Measurements from ENCODE around the gene CDH8. TPM values are rescaled to one million over a fixed set of nuclear protein-coding genes. Genes with fewer than 3 reads are reported as not detected.

The CDH8 gene
- total RNA-seq, 1 experiment from 2014 or later = 1.7 TPM

DNA sequence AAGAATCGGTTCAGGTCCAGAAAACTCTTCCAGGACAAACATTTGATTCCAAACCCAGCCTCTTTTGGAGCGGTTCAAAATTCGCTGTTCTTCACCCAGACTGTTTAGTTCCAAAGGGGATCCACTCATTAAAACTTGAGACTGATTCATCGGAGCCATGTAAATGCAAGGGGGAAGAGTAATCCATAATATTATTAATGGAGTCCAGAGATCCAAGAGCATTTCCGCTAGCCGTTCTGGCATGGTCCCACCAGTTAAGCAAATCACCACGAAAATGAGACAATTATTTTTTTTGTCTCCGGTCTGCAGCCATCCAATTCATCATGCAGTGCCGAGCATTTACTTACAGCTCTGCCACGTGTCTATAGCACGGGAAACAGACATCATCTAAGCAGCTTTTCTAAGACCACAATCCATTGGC, 15.1 kb downstream of the CDH8 start:
- Histone ChIP-seq H3K9me3 (no peaks in the 10 kb centered on the region), H3K4me3 (ENCODE audit: low read depth, low read length) (no peak overlapping the region), H3K36me3 (ENCODE audit: control insufficient read depth, insufficient read depth, low read length) (no peaks in the 10 kb centered on the region), H3K27me3 (replicated peaks; ENCODE audit: control insufficient read depth, insufficient read depth, low read length) (no peaks in the 10 kb centered on the region), H3K4me1 (no peaks in the 10 kb centered on the region)
- no TSS peak for BruUV-seq (replicated peaks)
- Mint-ChIP-seq H3K9me3 (ENCODE audit: unreplicated experiment) (no peaks in the 10 kb centered on the region), H3K4me3 (ENCODE audit: unreplicated experiment) (no peak overlapping the region), H3K27me3 (ENCODE audit: insufficient read depth, unreplicated experiment) (no peaks in the 10 kb centered on the region), H3K27ac (ENCODE audit: unreplicated experiment) (no peak overlapping the region), H3K36me3 (ENCODE audit: insufficient read depth, unreplicated experiment) (no peaks in the 10 kb centered on the region), H3K4me1 (ENCODE audit: low read depth, unreplicated experiment) (no peaks in the 10 kb centered on the region)
- ChIA-PET POLR2A (no interaction called here), CTCF (no interaction called here)
- DNase-seq = no peak
- TF ChIP-seq, protein P1, sequence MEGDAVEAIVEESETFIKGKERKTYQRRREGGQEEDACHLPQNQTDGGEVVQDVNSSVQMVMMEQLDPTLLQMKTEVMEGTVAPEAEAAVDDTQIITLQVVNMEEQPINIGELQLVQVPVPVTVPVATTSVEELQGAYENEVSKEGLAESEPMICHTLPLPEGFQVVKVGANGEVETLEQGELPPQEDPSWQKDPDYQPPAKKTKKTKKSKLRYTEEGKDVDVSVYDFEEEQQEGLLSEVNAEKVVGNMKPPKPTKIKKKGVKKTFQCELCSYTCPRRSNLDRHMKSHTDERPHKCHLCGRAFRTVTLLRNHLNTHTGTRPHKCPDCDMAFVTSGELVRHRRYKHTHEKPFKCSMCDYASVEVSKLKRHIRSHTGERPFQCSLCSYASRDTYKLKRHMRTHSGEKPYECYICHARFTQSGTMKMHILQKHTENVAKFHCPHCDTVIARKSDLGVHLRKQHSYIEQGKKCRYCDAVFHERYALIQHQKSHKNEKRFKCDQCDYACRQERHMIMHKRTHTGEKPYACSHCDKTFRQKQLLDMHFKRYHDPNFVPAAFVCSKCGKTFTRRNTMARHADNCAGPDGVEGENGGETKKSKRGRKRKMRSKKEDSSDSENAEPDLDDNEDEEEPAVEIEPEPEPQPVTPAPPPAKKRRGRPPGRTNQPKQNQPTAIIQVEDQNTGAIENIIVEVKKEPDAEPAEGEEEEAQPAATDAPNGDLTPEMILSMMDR (IDR thresholded peaks at IDR 0.05; ENCODE audit: insufficient read depth in 1 of 2, low read depth in 1 of 2, low read length in 1 of 2, severe bottlenecking in 1 of 2, unreplicated experiment in 1 of 2) = no peak
- intact Hi-C loops (cut with micrococcal nuclease; ENCODE audit: unreplicated experiment) = no loop called here

DNA sequence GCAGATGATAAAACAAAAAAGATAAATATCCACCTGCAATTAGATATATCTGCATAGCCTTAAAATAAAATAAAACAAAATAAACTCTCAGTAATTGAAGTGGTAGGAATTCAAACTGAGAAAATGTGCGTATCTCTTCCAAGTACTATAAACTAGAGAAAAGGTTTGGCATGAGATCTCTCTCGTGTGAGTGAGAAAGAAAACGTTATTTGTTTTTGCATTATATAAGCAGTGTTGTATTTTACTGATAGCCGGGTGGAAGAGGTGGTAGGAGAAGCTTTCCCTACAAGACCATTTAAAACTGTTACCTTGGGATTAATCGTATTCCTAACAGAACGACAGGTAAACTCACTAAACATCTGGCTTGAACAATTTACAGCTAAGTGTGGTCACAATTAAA, 15.6 kb downstream of the CDH8 start:
- no peak for DNase-seq
- Histone ChIP-seq H3K36me3 (ENCODE audit: control insufficient read depth, insufficient read depth, low read length) (no peaks in the 10 kb centered on the region), H3K4me3 (ENCODE audit: low read depth, low read length) (no peak overlapping the region), H3K27me3 (replicated peaks; ENCODE audit: control insufficient read depth, insufficient read depth, low read length) (no peaks in the 10 kb centered on the region), H3K4me1 (no peaks in the 10 kb centered on the region), H3K9me3 (no peaks in the 10 kb centered on the region)
- POLR2A ChIA-PET = no interaction called here
- H3K4me3 Mint-ChIP-seq (ENCODE audit: unreplicated experiment) = no peak overlapping the region
- no peaks in the 10 kb centered on the region for H3K36me3 Mint-ChIP-seq (ENCODE audit: insufficient read depth, unreplicated experiment)
- H3K4me1 Mint-ChIP-seq (ENCODE audit: low read depth, unreplicated experiment) = no peaks in the 10 kb centered on the region
- TF ChIP-seq, protein P1 (IDR thresholded peaks at IDR 0.05; ENCODE audit: insufficient read depth in 1 of 2, low read depth in 1 of 2, low read length in 1 of 2, severe bottlenecking in 1 of 2, unreplicated experiment in 1 of 2) = no peak
- CTCF ChIA-PET = no interaction called here
- H3K27me3 Mint-ChIP-seq (ENCODE audit: insufficient read depth, unreplicated experiment) = no peaks in the 10 kb centered on the region
- H3K27ac Mint-ChIP-seq (ENCODE audit: unreplicated experiment) = no peak overlapping the region
- intact Hi-C loops (cut with micrococcal nuclease; ENCODE audit: unreplicated experiment) = no loop called here
- H3K9me3 Mint-ChIP-seq (ENCODE audit: unreplicated experiment) = no peaks in the 10 kb centered on the region
- no TSS peak for BruUV-seq (replicated peaks)

DNA sequence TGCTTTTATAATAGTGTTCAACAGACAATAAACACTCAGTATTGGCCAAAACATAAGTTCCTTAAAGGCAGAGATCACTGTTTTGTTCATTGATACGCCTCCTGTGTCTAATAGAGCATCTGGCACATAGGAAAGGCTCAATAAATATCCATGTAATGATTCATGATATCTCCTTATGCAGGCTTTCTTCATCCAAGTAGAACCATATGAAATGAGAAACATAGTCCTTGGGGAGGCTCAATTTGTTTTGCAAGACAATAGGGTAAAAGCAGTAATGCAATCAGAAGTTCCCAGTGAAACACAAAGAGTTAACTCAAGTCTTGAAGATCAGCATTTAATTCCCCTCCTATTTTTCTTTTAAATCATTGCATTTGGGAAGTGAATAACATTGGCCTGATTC, 16.4 kb downstream of the CDH8 start:
- no peaks in the 10 kb centered on the region for H3K36me3 ChIP-seq (ENCODE audit: control insufficient read depth, insufficient read depth, low read length)
- no peaks in the 10 kb centered on the region for H3K27me3 Mint-ChIP-seq (ENCODE audit: insufficient read depth, unreplicated experiment)
- no peak overlapping the region for H3K4me3 ChIP-seq (ENCODE audit: low read depth, low read length)
- H3K36me3 Mint-ChIP-seq (ENCODE audit: insufficient read depth, unreplicated experiment) = no peaks in the 10 kb centered on the region
- intact Hi-C loops (cut with micrococcal nuclease; ENCODE audit: unreplicated experiment) = no loop called here
- no peaks in the 10 kb centered on the region for H3K4me1 ChIP-seq
- ChIA-PET CTCF (no interaction called here), POLR2A (no interaction called here)
- DNase-seq = no peak
- H3K4me1 Mint-ChIP-seq (ENCODE audit: low read depth, unreplicated experiment) = no peaks in the 10 kb centered on the region
- no peaks in the 10 kb centered on the region for H3K9me3 ChIP-seq
- no peak overlapping the region for H3K4me3 Mint-ChIP-seq (ENCODE audit: unreplicated experiment)
- H3K9me3 Mint-ChIP-seq (ENCODE audit: unreplicated experiment) = no peaks in the 10 kb centered on the region
- BruUV-seq (replicated peaks) = no TSS peak
- TF ChIP-seq, protein P1 (IDR thresholded peaks at IDR 0.05; ENCODE audit: insufficient read depth in 1 of 2, low read depth in 1 of 2, low read length in 1 of 2, severe bottlenecking in 1 of 2, unreplicated experiment in 1 of 2) = no peak
- H3K27ac Mint-ChIP-seq (ENCODE audit: unreplicated experiment) = no peak overlapping the region
- H3K27me3 ChIP-seq (replicated peaks; ENCODE audit: control insufficient read depth, insufficient read depth, low read length) = no peaks in the 10 kb centered on the region

Measured in Caco-2 (cell line).